NCI-H187 treated with DMSO at 0.1 percent for 48 hours (cell line): ENCODE measurements around the gene SERPINH1.
"Not testable (repeated sequence)": the region's sequence is repeated elsewhere in the genome, so short reads cannot be mapped to it uniquely, and the experiment has no call there.

ENCODE experiments used
- DNase-seq: peaks from one replicate; lab custom pipeline; 2025; lab: John Stamatoyannopoulos, UW

SERPINH1 gene

GRCh38 chr11:75574698-75575602, 12.9 kb downstream of the SERPINH1 start:
- no peak for DNase-seq

DNA sequence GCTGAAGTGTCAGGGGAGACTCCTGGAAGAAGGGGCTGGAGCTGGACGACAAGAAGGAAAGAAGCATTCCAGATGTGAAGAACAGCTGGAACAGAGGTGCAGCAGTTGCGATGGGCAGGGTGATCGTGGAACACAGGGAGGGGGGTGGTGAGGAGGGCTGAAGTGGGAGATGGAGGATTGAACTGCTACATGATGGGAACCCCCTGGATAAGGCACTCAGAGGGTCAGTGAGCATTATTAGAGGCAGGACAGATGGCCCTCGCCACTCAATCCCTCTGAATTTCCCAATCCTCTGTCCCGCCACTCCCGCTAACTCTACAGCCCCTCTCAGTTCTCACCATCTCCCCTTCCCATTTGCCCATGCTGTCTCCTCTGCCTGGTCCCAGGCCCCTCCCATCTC, 14.0 kb downstream of the SERPINH1 start:
- no peak for DNase-seq

DNA sequence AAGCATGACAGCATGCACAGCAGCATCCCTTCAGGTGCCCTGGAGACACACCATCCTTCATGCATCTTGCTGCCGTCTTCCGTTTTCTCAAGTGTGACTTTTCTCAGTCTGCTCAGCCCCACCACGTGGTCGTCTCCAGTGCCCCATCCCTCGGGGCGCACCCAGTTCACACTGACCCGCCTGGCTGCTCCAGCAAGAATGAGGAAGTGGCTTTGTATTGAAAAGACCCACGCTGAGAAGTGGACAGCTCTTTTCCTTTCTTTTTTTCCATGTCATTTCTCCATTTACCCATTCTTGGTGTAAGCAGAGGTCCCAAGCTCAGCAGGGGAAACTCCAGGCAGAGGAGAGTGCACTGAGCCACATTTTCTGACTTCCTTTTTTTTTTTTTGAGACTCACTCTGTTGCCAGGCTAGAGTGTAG, 14.5 kb downstream of the SERPINH1 start:
- no peak for DNase-seq

DNA sequence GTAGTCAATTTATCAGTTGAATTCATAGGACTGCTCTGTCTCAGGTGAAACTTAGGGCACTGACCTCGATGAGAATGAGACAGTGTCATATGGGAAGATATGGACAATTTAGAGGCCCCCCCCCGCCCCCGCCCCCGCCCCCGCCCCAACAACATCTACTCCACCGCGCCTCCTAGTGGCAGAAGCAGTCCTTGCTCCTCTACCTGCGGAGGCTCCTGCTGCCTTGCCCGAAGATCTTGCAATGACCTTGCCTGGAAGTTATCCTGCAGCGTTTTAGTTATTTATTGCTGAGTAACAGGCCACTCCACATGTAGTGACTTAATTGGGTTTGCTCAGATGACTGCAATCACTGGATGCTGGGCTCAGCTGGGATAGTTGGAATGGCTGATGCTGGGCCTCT, 15.2 kb downstream of the SERPINH1 start:
- DNase-seq, result no peak

- DNase-seq, result no peak
Measured at GRCh38 chr11:75578977-75579376, 16.9 kb downstream of the SERPINH1 start.

DNA sequence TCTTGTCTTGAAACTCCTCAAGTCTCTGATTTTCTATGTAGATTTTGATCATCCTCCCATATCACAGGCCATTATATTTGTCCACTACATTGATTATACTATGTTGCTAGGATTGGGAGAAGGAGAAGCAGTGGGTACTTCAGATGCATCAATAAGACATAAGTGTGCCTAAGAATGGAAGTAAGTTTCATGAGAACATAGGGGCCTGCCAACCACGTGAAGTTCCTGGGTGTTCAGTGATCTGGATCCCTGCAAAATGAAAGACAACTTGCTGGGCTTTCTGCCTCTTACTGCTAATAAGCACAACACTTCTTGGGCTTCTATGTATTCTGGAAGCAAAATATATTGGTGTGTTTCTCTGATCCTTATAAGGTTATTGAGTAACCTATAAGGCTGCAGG, 17.8 kb downstream of the SERPINH1 start:
- DNase-seq, result no peak

- DNase-seq, result no peak
Measured at GRCh38 chr11:75582506-75582894, 20.4 kb downstream of the SERPINH1 start.

GRCh38 chr11:75582895-75583717, 21.1 kb downstream of the SERPINH1 start:
- DNase-seq, result no peak

DNA sequence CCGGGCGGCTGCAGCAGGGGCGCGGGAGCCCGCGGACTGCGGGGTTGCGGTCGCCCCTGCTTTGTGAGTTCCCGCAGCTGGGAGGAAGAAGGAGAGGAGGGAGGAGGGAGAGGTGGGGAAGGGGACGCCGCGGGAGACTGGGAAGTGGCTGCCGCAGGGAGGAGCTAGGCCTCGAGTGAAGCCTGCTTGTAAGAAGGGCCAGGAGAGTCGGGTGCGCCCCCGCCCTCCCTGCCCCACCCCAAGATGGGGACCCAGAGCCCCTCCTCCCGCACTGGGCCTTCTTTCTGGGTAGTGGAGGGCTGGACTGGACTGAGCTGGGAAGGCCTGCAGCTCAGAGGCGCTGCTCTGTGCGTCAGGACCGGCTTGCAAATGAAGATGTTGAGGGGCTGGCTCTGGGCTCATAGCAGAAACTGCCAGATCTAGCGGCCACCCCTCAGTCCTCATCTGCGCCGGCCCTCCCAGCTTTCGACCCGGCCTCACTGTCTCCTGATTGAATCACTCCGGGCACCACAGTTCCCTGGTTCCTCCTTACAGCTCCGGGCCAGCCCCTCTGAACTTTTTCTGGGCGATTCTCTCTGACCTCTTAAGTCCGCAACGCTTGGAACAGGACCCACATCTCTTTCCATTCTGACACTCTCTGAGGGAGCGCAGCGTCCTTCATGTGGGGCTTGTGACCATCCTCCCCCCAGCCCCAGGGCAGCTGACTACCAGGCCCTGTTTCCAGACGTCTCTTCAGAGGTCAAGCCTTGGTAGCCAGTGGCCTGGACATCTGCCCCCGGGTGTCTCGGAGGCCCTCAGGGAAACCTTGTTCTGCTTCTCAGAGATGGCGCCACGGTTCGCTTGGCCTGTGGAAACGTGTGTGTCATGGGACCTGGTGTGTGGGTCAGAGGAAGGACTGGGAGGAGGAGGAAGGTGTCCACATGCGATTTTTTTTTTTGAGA, 21.9 kb downstream of the SERPINH1 start:
- peak; percentile 54 for DNase-seq

DNA sequence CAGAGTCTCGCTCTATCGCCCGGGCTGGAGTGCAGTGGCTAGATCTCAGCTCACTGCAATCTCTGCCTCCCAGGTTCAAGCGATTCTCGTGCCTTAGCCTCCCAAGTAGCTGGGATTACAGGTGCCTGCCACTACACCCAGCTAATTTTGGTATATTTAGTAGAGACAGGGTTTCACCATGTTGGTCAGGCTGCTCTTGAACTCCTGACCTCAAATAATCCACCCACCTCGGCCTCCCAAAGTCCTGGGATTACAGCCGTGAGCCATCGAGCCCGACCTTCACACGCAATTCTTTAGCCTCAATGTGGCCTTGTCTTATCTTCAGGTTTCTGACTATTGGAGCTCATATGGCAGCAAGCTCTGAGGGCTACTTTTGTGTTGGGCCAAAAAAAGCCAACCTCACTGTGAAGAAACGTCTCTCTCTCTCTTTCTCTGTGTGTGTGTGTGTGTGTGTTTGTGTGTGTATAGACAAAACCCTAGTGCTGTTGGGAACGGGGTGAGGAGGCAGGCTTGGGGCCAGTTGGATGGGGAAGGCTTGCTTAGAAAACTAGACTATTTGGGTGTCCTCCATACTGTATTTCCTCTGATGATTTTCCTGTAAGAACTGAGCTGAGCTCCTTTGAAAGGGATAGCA, 22.7 kb downstream of the SERPINH1 start:
- not testable (repeated sequence) for DNase-seq

GRCh38 chr11:75585293-75585670, 23.2 kb downstream of the SERPINH1 start:
- no peak for DNase-seq

DNA sequence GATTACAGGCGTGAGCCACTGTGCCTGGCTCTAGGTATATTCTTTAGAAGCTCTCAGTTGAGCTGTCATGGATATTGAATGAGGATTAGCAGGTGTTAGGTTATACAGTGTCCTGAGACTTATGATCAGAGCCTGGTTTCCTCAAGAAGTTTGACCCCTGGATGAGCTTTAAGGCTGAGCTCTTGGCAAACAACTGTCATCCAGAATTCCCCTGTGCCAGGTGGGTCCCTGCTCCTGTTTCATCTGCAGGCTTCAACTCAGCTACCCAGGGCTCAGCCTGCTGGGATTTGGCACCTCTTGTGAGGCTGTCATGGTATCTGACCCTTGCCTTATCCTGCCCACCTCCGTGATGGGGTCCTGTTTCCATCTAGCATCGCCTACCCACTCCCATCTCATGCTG, 24.3 kb downstream of the SERPINH1 start:
- DNase-seq, result no peak

- no peak for DNase-seq
Measured at GRCh38 chr11:75588051-75588481, 26.0 kb downstream of the SERPINH1 start.

DNA sequence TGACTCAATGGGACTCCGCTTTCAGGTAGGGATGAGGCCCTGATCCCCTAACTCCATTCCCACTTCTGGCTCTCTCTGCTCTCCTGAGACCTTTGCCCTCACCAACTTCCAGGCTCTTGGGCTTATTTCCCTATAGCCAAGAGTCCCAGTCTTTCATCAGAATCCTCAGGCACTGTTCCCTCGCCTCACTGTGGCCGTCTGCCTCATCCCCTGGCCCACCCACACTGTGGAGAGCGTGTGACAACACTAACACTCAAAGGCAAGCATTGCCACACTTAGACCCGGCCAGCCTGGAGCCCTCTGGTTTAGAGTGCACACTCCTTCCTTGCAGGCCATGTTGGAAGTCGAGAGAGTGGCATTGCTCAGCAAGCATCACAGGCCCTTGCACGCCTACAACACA, 27.0 kb downstream of the SERPINH1 start:
- no peak for DNase-seq

DNA sequence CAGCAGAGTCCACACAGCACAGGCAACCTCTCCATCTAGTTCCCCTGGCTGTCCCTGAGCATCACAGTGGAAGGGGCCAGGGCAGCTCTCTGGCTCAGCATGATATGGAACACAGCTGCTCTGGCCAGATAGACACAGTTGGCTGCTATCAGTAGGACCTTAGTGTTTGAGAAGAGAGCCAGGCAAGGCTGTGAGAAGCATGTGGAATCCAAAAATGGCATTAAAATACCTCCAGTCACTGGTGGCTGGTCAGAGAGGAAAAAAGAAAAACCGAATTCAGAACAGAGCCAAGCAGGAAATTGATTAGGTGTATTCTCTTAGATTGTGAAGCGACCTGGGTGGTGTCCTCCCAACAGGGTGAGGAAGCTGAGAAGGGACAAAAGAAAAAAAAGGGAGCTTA, 27.9 kb downstream of the SERPINH1 start:
- DNase-seq, result no peak

DNA sequence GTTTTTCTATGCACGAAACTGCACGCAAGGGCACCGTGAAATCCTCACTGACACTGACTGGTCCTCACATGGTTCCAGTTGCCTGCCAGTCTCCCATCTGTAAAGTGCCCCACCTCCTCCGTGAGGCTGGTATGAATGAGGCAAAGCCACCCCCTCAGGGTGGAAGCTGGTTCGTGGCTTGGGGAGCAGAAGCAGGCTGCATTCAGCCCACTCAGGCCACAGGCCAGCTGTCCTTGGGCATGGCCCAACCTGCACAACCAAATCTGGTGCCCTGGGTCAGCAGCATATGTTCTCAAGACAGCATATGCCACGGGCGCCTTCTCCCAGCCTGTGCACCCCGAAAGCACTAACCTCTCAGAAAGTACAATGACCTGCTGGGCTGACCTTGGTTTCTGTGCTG, 29.3 kb downstream of the SERPINH1 start:
- no peak for DNase-seq

DNA sequence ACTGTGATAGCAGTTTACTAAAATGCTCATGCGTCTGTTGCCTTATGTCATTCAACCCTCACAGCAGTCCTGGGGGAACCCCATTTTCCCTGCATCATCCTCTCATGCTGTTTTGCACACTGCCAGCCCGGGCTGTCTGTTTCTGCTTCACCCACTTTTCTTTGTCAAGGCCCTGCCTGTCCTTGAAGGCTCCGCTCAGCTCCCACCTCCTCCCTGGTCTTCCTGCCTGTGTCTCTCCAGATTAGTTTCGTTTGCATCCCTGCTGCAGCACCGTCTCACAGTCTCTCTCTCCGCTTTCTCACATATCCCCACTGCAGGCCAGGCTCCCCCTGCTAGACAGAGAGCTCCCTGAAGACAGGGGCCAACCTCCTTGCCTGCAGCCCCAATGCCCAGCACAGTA, 29.9 kb downstream of the SERPINH1 start:
- no peak for DNase-seq

DNA sequence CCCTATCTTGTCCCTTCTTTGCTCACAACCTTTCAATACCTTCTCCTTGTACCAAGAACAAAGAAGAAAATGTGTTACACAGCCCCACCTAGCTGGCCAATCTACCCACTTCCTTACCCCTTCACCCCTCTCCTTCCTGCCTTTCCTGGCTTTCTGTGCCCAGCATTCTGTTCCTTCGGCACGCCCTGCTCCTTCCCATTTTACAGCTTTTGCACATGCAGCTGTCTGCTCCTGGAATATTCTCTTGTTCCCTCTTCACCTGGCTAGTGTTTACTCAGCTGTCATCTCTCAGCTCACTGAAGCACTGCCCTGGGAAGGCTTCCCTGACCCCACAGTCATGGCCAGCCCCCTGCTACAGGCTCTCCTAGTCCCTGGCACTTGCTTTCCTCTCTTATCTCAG, 30.7 kb downstream of the SERPINH1 start:
- DNase-seq, result peak; percentile 86

GRCh38 chr11:75593286-75593915, 31.3 kb downstream of the SERPINH1 start:
- peak; percentile 86 for DNase-seq

- no peak for DNase-seq
Measured at GRCh38 chr11:75594211-75594610, 32.2 kb downstream of the SERPINH1 start.

GRCh38 chr11:75595429-75595828, 33.4 kb downstream of the SERPINH1 start:
- DNase-seq, result no peak
